Body of pancreas (tissue), 4 donors: ENCODE data around the gene KIF6.

Source experiments
- POLR2A ChIP-seq, 3 donors: fragments of 450-650 bp; IDR thresholded peaks; one replicate each; pipeline ENCODE4 v1.6.1; 2016; ENCODE audit warnings: antibody characterized with exemption in 3 of 3, mild to moderate bottlenecking in 2 of 3
- TF ChIP-seq, protein P1 (sequence below), 7 experiments: fragments of 450-650 bp in 4 of 7; fragments of 200-600 bp in 3 of 7; sonication (generic) in 3 of 7; IDR thresholded peaks; one replicate each; pipeline ENCODE4 v1.5.1; 2016 to 2019; ENCODE audit warnings: antibody characterized with exemption in 7 of 7

- TF ChIP-seq, protein P1, sequence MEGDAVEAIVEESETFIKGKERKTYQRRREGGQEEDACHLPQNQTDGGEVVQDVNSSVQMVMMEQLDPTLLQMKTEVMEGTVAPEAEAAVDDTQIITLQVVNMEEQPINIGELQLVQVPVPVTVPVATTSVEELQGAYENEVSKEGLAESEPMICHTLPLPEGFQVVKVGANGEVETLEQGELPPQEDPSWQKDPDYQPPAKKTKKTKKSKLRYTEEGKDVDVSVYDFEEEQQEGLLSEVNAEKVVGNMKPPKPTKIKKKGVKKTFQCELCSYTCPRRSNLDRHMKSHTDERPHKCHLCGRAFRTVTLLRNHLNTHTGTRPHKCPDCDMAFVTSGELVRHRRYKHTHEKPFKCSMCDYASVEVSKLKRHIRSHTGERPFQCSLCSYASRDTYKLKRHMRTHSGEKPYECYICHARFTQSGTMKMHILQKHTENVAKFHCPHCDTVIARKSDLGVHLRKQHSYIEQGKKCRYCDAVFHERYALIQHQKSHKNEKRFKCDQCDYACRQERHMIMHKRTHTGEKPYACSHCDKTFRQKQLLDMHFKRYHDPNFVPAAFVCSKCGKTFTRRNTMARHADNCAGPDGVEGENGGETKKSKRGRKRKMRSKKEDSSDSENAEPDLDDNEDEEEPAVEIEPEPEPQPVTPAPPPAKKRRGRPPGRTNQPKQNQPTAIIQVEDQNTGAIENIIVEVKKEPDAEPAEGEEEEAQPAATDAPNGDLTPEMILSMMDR (IDR thresholded peaks at IDR 0.05) = no peak
- TF ChIP-seq POLR2A (IDR thresholded peaks at IDR 0.05) = no peak
Observed at GRCh38 chr6:39688494-39688893, 36.7 kb downstream of the KIF6 start.
